Urinary bladder (tissue), 4 donors: ENCODE measurements around the gene PLAU. TPM values are rescaled to one million over a fixed set of nuclear protein-coding genes. Genes with fewer than 3 reads are reported as not detected.
"Not testable (repeated sequence)": the region's sequence is repeated elsewhere in the genome, so short reads cannot be mapped to it uniquely, and the experiment has no call there.

Experiments
- DNase-seq: peaks from one replicate; pipeline ENCODE4 v3.0.0-alpha.2; 2015; ENCODE audit errors: extremely low spot score
- H3K27ac ChIP-seq: one replicate; pipeline ENCODE4 v1.5.1; 2013; ENCODE audit warnings: low read depth, mild to moderate bottlenecking, moderate library complexity
- H3K36me3 ChIP-seq: one replicate; pipeline ENCODE4 v1.6.1; 2013; ENCODE audit warnings: mild to moderate bottlenecking, moderate library complexity; ENCODE audit not compliant: insufficient read depth
- H3K4me1 ChIP-seq: one replicate; pipeline ENCODE4 v1.6.1; 2013; ENCODE audit warnings: mild to moderate bottlenecking, moderate library complexity; ENCODE audit not compliant: insufficient read depth
- H3K4me3 ChIP-seq: one replicate; pipeline ENCODE4 v1.5.1; 2013; ENCODE audit warnings: low read depth, low read length
- whole genome bisulfite sequencing: extraction: QIAGEN DNeasy Blood & Tissue Kit; methylation state at CpG from one replicate; pipeline ENCODE4 v1.1.7; 2013; 5-methylcytosine and 5-hydroxymethylcytosine counted together
- polyA plus RNA-seq: library from polyadenylated mRNA; stranded (reverse); fragments of 200-250 nt; gene quantifications from one replicate; pipeline ENCODE4 v1.2.3, GENCODE V29; 2013
- total RNA-seq: library from RNA; depleted of rRNA; stranded (reverse); fragments of >200 nt; gene quantifications from one replicate; pipeline ENCODE4 v1.2.3, GENCODE V29; 2014
- donor health status: healthy with polysubstance abuse.
- donor health status: healthy.

PLAU gene
- total and polyA plus RNA-seq, 2 donors = 9.5 to 10.0 TPM

- Histone ChIP-seq H3K36me3 (no peaks in the 10 kb centered on the region), H3K4me1 (no peaks in the 10 kb centered on the region), H3K4me3 (no peak overlapping the region), H3K27ac (no peak overlapping the region)
- WGBS = 55% methylated on average over 9 of the region's 9 CpGs
- no peak for DNase-seq
Observed at GRCh38 chr10:73910401-73910763, 550 bp upstream of the PLAU start.

GRCh38 chr10:73911553-73912004 is 647 bp downstream of the PLAU start:
- H3K4me1 ChIP-seq = no peaks in the 10 kb centered on the region
- no peak overlapping the region for H3K27ac ChIP-seq

DNA sequence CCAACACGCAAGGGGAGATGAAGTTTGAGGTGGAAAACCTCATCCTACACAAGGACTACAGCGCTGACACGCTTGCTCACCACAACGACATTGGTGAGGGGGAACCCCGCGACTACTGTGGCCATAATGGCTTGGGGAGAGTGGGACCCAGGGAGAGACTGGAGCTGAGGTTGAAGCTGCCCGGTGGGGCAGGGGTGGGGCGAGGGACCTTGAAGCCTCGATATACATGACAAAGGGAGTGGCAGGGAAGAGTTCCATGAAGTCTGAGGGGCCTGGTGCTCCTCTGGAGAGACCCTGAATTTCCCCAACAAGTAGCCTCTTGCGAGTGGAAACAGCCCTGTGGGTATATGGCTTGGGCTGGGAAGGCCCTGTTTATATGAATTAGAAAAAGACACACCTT is 3.1 kb downstream of the PLAU start:
- Histone ChIP-seq H3K36me3 (no peaks in the 10 kb centered on the region), H3K4me1 (no peaks in the 10 kb centered on the region), H3K27ac (no peak overlapping the region), H3K4me3 (no peak overlapping the region)
- 88% methylated on average over 10 of the region's 10 CpGs for WGBS
- DNase-seq = no peak

More at GRCh38 chr10:73911553-73912004, 647 bp downstream of the PLAU start:
- H3K4me3 ChIP-seq = peak overlapping the region; percentile 55
- 24% methylated on average over 14 of the region's 14 CpGs for WGBS
- no peaks in the 10 kb centered on the region for H3K36me3 ChIP-seq
- no peak for DNase-seq

DNA sequence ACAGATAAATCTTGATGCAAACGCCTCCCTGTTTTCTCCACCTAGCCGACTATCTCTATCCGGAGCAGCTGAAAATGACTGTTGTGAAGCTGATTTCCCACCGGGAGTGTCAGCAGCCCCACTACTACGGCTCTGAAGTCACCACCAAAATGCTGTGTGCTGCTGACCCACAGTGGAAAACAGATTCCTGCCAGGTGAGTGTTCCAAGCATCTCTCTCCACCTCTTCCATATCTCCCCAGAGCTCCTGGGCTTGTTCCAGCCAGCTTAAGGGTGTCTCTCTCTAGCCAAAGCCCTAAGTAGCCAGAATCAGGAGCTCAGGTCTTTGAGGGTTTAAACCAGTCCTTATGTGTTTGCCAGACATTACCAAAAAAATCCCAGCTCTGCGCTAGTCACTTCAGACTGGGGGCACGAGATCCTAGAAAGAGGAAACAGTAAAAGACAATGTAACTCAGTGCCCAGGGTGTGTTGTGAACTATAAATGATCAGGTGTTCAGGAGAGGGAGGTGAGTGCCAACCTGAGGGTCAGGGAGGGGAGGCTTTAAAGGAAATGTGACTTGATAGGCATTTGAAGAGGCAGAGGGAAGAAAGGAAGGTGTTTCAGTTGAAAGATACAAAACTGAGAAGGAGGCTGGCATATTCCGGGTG is 4.4 kb downstream of the PLAU start:
- DNase-seq = no peak
- H3K36me3 ChIP-seq = no peaks in the 10 kb centered on the region
- 65% methylated on average over 8 of the region's 8 CpGs for WGBS
- no peaks in the 10 kb centered on the region for H3K4me1 ChIP-seq
- no peak overlapping the region for H3K4me3 ChIP-seq
- H3K27ac ChIP-seq = no peak overlapping the region

- 66% methylated on average over 5 of the region's 5 CpGs for WGBS
- Histone ChIP-seq H3K27ac (no peak overlapping the region), H3K4me1 (no peaks in the 10 kb centered on the region), H3K4me3 (no peak overlapping the region), H3K36me3 (no peaks in the 10 kb centered on the region)
- no peak for DNase-seq
Observed at GRCh38 chr10:73916761-73917470, 6.0 kb downstream of the PLAU start.

DNA sequence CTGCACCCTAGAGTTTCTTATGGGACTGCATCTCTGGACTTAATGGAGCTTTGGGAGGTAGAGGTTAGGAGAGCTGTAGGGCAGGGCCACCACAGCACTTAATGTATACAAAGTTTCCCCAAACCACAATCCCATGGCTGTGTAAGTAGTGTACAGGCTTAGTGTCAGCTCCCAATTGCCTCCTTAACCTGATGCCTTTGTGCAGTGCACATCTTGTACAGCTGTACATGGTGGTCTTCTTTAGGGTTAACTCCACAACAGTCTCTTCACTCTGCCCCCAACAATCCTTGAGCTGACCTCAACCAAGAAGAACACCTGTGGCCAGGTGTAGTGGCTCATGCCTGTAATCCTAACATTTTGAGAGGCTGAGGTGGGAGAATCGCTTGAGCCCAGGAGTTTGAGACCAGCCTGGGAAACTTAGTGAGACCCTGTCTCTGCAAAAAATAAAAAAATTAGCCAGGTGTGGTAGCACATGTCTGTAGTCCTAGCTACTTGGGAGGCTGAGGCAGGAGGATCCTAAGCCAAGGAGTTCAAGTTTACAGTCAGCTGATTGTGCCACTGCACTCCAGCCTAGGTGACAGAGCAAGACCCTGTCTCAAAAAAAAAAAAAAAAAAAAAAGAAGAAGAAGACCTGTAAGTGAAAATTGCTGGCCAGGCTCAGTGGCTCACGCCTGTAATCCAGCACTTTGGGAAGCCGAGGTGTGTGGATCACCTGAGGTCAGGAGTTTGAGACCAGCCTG is 6.8 kb downstream of the PLAU start:
- Histone ChIP-seq H3K36me3 (no peaks in the 10 kb centered on the region), H3K4me1 (no peaks in the 10 kb centered on the region), H3K4me3 (no peak overlapping the region), H3K27ac (no peak overlapping the region)
- DNase-seq = no peak
- WGBS = 96% methylated on average over 3 of the region's 3 CpGs

GRCh38 chr10:73919481-73919880 is 8.5 kb downstream of the PLAU start:
- not testable (repeated sequence) for DNase-seq, H3K4me1 ChIP-seq, H3K36me3 ChIP-seq, H3K27ac ChIP-seq, H3K4me3 ChIP-seq
- WGBS = 81% methylated on average over 8 of the region's 8 CpGs

DNA sequence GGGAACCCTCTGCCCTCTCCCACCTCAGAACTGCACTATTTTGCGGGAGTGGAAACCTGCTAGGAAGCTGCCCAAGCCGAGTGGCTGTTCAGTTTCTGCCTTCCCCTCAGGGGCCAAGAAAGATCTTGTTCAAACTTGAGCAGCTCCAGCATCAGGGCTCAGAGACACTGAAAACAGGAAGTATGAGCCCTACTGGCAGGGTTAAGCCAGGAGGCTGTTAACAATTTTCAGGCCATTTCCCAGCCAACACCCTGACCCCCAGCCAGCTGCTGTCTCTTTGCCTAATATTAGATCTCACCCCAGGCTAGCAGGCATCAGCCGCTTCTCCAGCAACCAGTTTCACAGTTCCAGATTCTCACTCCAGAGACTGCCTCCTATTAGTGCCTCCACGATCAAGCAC is 9.2 kb downstream of the PLAU start:
- Histone ChIP-seq H3K27ac (peak overlapping the region; percentile 28), H3K4me3 (no peak overlapping the region), H3K36me3 (no peaks in the 10 kb centered on the region), H3K4me1 (no peaks in the 10 kb centered on the region)
- no peak for DNase-seq
- WGBS = 19% methylated on average over 4 of the region's 4 CpGs

GRCh38 chr10:73922007-73922863 is 11.3 kb downstream of the PLAU start:
- H3K4me1 ChIP-seq = no peaks in the 10 kb centered on the region
- no peak overlapping the region for H3K27ac ChIP-seq
- no peaks in the 10 kb centered on the region for H3K36me3 ChIP-seq
- no peak for DNase-seq
- H3K4me3 ChIP-seq = no peak overlapping the region
- WGBS = 91% methylated on average over 6 of the region's 6 CpGs

DNA sequence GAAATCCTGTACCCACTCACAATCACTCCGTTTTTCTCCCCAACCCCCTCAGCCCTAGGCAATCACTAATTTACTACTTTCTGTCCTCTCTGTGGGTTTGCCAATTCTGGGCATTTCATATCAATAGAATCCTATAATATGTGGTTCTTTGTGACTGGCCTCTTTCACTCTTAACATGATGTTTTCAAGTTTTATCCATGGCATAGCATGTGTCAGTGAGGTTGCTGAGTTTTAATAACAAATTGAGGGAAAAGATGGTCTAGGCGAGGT is 11.9 kb downstream of the PLAU start:
- DNase-seq = no peak
- Histone ChIP-seq H3K4me3 (no peak overlapping the region), H3K27ac (no peak overlapping the region), H3K4me1 (no peaks in the 10 kb centered on the region), H3K36me3 (no peaks in the 10 kb centered on the region)
- 78% methylated on average over 2 of the region's 2 CpGs for WGBS

GRCh38 chr10:73923935-73924598 is 13.1 kb downstream of the PLAU start:
- H3K27ac ChIP-seq = no peak overlapping the region
- no peaks in the 10 kb centered on the region for H3K36me3 ChIP-seq
- no peaks in the 10 kb centered on the region for H3K4me1 ChIP-seq
- WGBS = 37% methylated on average over 4 of the region's 4 CpGs
- no peak overlapping the region for H3K4me3 ChIP-seq
- no peak for DNase-seq

DNA sequence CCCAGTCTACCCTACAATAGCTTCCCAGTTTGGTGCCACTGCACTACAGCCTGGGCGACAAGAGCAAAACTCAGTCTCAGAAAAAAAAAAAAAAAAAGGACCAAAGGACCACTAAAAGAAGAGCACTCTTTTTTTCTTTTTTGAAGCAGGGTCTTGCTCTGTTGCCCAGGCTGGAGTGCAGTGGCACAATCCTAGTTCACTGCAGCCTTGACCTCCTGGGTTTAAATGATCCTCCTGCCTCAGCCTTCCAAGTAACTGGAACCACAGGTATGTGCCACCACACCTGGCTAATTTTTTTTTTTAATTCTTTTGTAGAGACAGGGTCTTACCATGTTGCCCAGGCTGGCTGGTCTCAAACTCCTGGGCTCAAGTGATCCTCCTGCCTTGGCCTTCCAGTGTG is 14.0 kb downstream of the PLAU start:
- Histone ChIP-seq H3K27ac (no peak overlapping the region), H3K36me3 (no peaks in the 10 kb centered on the region), H3K4me1 (no peaks in the 10 kb centered on the region), H3K4me3 (no peak overlapping the region)
- no peak for DNase-seq
- 36% methylated on average over 1 of the region's 1 CpG for WGBS

- 87% methylated on average over 4 of the region's 4 CpGs for WGBS
- no peak overlapping the region for H3K27ac ChIP-seq
Observed at GRCh38 chr10:73925539-73925938, 14.6 kb downstream of the PLAU start.

More at GRCh38 chr10:73925539-73925938, 14.6 kb downstream of the PLAU start:
- H3K36me3 ChIP-seq = no peaks in the 10 kb centered on the region
- no peak overlapping the region for H3K4me3 ChIP-seq
- DNase-seq = no peak
- H3K4me1 ChIP-seq = no peaks in the 10 kb centered on the region
